Measurements from ENCODE around the gene MYL7. TPM values are rescaled to one million over a fixed set of nuclear protein-coding genes. Genes with fewer than 3 reads are reported as not detected.

The MYL7 gene
- total RNA-seq, 2 experiments from 2014 or later = not detected

DNA sequence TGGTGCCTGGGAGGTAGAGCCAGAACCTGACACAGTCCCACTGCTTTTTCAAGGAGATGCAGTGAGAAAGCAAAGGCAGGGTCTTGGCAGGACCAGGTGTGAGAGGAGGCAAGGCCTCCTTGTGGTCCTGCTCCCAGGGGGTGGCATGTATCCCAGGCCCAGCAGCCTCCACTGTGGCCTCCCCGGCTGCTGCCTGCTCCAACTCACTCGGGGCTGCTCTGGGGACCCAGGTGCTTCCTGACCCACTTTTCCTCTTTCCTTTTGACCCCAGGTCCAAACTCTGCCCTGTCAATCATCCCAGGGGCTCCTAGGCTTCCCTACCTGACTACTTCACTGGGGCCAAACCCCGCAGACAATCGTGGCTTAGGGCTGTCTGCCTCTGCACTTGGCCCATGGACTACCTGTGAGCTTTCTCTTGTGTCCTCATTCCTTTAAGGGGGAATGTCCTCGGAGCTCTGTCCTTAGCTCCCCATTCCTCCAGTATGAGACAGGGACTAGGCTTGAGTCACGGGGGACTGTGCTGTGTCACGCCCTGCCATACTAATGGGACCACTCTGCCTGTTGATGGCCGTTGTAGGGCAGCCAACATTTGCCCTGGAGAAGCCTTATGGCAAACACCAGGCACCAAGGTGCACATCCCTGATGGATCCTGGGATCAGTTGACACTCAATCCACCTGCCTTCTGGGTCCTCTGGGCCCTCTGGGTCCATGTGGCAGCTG, 38.1 kb downstream of the MYL7 start:
- peaks cover 80% of the 10 kb centered on the region for H3K4me1 ChIP-seq (ENCODE audit: insufficient read depth, low read length, poor library complexity, severe bottlenecking)
- ChIA-PET CTCF (ENCODE audit: unreplicated experiment) (no interaction called here), POLR2A (interaction anchor here (0.9 to 1.2 kb wide), 2 partner anchors 14 to 18 kb away, joined by 4 to 5 read pairs; no protein-coding TSS in a partner anchor)
- H3K36me3 ChIP-seq (ENCODE audit: insufficient read depth, low read length) = no peaks in the 10 kb centered on the region
- H3K4me3 ChIP-seq (ENCODE audit: low read depth, low read length, poor library complexity, severe bottlenecking) = peak overlapping the region; percentile 62
- H2AFZ ChIP-seq (ENCODE audit: low read length) = no peak overlapping the region
- no TSS peak for BruUV-seq (replicated peaks)
- H3K27ac ChIP-seq (ENCODE audit: low read depth, low read length, poor library complexity, severe bottlenecking) = peak overlapping the region; percentile 98
- H3K4me2 ChIP-seq (ENCODE audit: low read length) = peak overlapping the region; percentile 71
- intact Hi-C loops (cut with micrococcal nuclease; ENCODE audit: unreplicated experiment) = no loop called here
- TF ChIP-seq, protein P1, sequence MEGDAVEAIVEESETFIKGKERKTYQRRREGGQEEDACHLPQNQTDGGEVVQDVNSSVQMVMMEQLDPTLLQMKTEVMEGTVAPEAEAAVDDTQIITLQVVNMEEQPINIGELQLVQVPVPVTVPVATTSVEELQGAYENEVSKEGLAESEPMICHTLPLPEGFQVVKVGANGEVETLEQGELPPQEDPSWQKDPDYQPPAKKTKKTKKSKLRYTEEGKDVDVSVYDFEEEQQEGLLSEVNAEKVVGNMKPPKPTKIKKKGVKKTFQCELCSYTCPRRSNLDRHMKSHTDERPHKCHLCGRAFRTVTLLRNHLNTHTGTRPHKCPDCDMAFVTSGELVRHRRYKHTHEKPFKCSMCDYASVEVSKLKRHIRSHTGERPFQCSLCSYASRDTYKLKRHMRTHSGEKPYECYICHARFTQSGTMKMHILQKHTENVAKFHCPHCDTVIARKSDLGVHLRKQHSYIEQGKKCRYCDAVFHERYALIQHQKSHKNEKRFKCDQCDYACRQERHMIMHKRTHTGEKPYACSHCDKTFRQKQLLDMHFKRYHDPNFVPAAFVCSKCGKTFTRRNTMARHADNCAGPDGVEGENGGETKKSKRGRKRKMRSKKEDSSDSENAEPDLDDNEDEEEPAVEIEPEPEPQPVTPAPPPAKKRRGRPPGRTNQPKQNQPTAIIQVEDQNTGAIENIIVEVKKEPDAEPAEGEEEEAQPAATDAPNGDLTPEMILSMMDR (conservative IDR thresholded peaks at IDR 0.05; ENCODE audit: low read length) = no peak
- TF ChIP-seq EZH2phosphoT487 (IDR thresholded peaks at IDR 0.05; ENCODE audit: borderline replicate concordance, low read depth, low read length) = no peak
- no peaks in the 10 kb centered on the region for H3K9me2 ChIP-seq (ENCODE audit: insufficient read depth, low read length)
- H4K20me1 ChIP-seq (ENCODE audit: insufficient read depth, low read length) = no peaks in the 10 kb centered on the region
- no peaks in the 10 kb centered on the region for H3K9me3 ChIP-seq (ENCODE audit: low read length)
- no peaks in the 10 kb centered on the region for H3K79me2 ChIP-seq (ENCODE audit: insufficient read depth, low read depth, low read length)
- no peak for DNase-seq (ENCODE audit: low spot score)

DNA sequence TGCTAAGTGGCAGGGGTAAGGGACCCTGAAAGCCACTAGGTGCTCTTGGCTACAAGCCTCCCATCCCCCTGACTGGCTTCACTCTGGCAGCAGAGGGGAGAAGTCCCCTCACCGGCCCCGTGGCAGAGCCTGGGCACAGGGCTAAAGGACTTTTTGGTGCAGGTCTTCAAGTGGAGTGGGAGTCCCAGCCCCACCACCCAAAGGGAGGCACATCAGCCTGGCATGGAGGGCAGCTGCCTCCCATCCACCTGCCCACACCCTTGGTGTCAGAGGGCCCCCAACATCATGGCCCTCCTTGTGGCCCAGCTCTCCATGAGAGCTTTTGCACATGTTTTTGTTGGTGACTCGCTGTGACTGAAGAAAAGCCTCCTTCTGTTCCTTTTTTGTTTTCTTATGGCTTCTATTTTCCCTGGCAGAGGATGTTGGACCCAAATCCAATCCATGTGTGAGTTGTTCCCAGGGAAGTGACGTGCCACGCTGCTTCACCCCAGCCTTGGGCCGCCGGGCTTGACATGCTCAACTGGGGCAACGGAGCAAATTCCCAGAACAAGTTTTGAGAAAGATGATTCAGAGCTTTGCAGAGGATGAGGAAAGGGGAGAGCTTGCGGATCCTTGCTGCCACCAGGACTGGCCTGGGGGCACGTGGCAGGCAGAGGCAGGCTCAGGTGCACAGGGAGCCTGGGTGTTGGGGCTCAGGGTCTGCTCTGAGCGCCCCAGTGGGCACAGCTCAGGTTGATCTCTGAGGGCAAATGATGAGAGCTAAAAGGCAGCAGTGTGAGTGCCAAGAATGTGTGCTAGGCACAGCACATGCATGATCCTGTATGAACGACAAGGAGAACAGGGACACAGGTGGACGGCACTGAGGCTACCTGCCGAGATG, 38.9 kb downstream of the MYL7 start:
- intact Hi-C loops (cut with micrococcal nuclease; ENCODE audit: unreplicated experiment) = no loop called here
- no peaks in the 10 kb centered on the region for H4K20me1 ChIP-seq (ENCODE audit: insufficient read depth, low read length)
- TF ChIP-seq, protein P1 (conservative IDR thresholded peaks at IDR 0.05; ENCODE audit: low read length) = no peak
- TF ChIP-seq EZH2phosphoT487 (IDR thresholded peaks at IDR 0.05; ENCODE audit: borderline replicate concordance, low read depth, low read length) = no peak
- DNase-seq (ENCODE audit: low spot score) = no peak
- no TSS peak for BruUV-seq (replicated peaks)
- H3K9me3 ChIP-seq (ENCODE audit: low read length) = no peaks in the 10 kb centered on the region
- ChIA-PET POLR2A (interaction anchor here (0.6 to 1.8 kb wide), 6 partner anchors 13 to 380 kb away, joined by 3 to 11 read pairs (median 4); partner anchors contain the start of gene POLD2), CTCF (ENCODE audit: unreplicated experiment) (interaction anchor here (1.0 to 1.4 kb wide), 2 partner anchors 21 kb away, joined by 3 to 25 read pairs; partner anchors contain the start of gene POLD2)
- H3K27ac ChIP-seq (ENCODE audit: low read depth, low read length, poor library complexity, severe bottlenecking) = peak overlapping the region; percentile 98
- H3K9me2 ChIP-seq (ENCODE audit: insufficient read depth, low read length) = no peaks in the 10 kb centered on the region
- no peaks in the 10 kb centered on the region for H3K79me2 ChIP-seq (ENCODE audit: insufficient read depth, low read depth, low read length)
- H2AFZ ChIP-seq (ENCODE audit: low read length) = no peak overlapping the region
- H3K4me1 ChIP-seq (ENCODE audit: insufficient read depth, low read length, poor library complexity, severe bottlenecking) = peaks cover 88% of the 10 kb centered on the region
- H3K4me3 ChIP-seq (ENCODE audit: low read depth, low read length, poor library complexity, severe bottlenecking) = peak overlapping the region; percentile 53
- peak overlapping the region; percentile 71 for H3K4me2 ChIP-seq (ENCODE audit: low read length)
- H3K36me3 ChIP-seq (ENCODE audit: insufficient read depth, low read length) = no peaks in the 10 kb centered on the region
